Panc1 (cell line): ENCODE measurements around the gene EYS. TPM values are rescaled to one million over a fixed set of nuclear protein-coding genes. Genes with fewer than 3 reads are reported as not detected.

Source experiments
- ATAC-seq: fragments of 200-7000 bp; cut with Tn5 transposase; 2 replicates; pipeline ENCODE4 v1.9.1; 2020; ENCODE audit warnings: mild to moderate bottlenecking, moderate library complexity
- BruUV-seq: library from RNA; stranded (reverse); fragments of 400-500 nt; replicated peaks from 2 replicates; lab custom pipeline; 2021; lab: Mats Ljungman, UMichigan
- CTCF ChIA-PET: fragments of 300-600 bp; sonication (Branson Sonifier 250); formaldehyde crosslinking; loops from one replicate; lab custom pipeline; 2022; ENCODE audit warnings: antibody characterized with exemption; lab: Charles Lee
- POLR2A ChIA-PET: fragments of 300-600 bp; sonication (Branson Sonifier 250); formaldehyde crosslinking; loops from one replicate; lab custom pipeline; 2022; ENCODE audit warnings: antibody characterized with exemption; lab: Charles Lee
- DNase-seq: peaks from one replicate; pipeline ENCODE4 v3.0.0-alpha.2; 2010; ENCODE audit warnings: low read depth, low spot score
- H3K27ac ChIP-seq: 2 replicates; pipeline ENCODE4 v1.5.1; 2011; ENCODE audit warnings: mild to moderate bottlenecking, low read length, inconsistent platforms
- H3K27me3 ChIP-seq: fragments of 200-500 bp; sonication (Bioruptor generic); 2 replicates; pipeline ENCODE4 v1.6.0; 2014; ENCODE audit warnings: low read length, inconsistent platforms; ENCODE audit not compliant: control insufficient read depth, insufficient read depth
- H3K36me3 ChIP-seq: fragments of 200-500 bp; sonication (Bioruptor generic); 2 replicates; pipeline ENCODE4 v1.5.1; 2014; ENCODE audit warnings: inconsistent platforms, mild to moderate bottlenecking, low read length, moderate library complexity; ENCODE audit not compliant: control insufficient read depth, insufficient read depth
- H3K4me1 ChIP-seq: 2 replicates; pipeline ENCODE4 v1.5.1; 2011; ENCODE audit warnings: inconsistent platforms, mild to moderate bottlenecking, low read length, moderate library complexity; ENCODE audit not compliant: control insufficient read depth, insufficient read depth
- H3K4me3 ChIP-seq, 2 experiments: 2 replicates each; pipeline ENCODE4 v1.5.1; 2011 to 2012; ENCODE audit warnings: low read depth in 2 of 2, low read length in 2 of 2, mild to moderate bottlenecking in 2 of 2, inconsistent platforms in 1 of 2, moderate library complexity in 1 of 2
- H3K9me3 ChIP-seq: fragments of 200-500 bp; sonication (Bioruptor generic); 2 replicates; pipeline ENCODE4 v1.5.1; 2014; ENCODE audit warnings: low read depth, mild to moderate bottlenecking, inconsistent platforms, low read length, moderate library complexity; ENCODE audit not compliant: control insufficient read depth, insufficient read depth
- POLR2AphosphoS5 ChIP-seq: IDR thresholded peaks from 2 replicates; pipeline ENCODE4 v1.6.1; 2012; ENCODE audit warnings: mild to moderate bottlenecking, low read depth, low read length, moderate library complexity
- SIN3A ChIP-seq: IDR thresholded peaks from 2 replicates; pipeline ENCODE4 v1.6.1; 2012; ENCODE audit warnings: low read depth, mild to moderate bottlenecking, low read length, moderate library complexity, borderline replicate concordance; ENCODE audit not compliant: insufficient read depth
- TCF7L2 ChIP-seq: IDR thresholded peaks from 2 replicates; pipeline ENCODE4 v1.6.1; 2011; ENCODE audit warnings: mild to moderate bottlenecking, low read depth, low read length, inconsistent platforms
- in situ Hi-C: cut with HindIII; loops from 2 replicates; pipeline ENCODE4 v1.10.0; 2016; ENCODE audit warnings: low sequenced_read_pairs, low pct_unique_long_range_greater_than_20kb
- intact Hi-C: fragments of 100-400 bp; cut with micrococcal nuclease; formaldehyde crosslinking; loops from one replicate; pipeline ENCODE4 v1.10.0; 2022; ENCODE audit not compliant: unreplicated experiment
- total RNA-seq: library from RNA; stranded (reverse); gene quantifications from one replicate; pipeline ENCODE4 v1.2.1, GENCODE V29; 2021; ENCODE audit not compliant: unreplicated experiment
- TF ChIP-seq, protein P1 (sequence below): fragments of 450-650 bp; IDR thresholded peaks from 2 replicates; pipeline ENCODE4 v1.5.1; 2017; ENCODE audit warnings: mild to moderate bottlenecking
- TF ChIP-seq, protein P2 (sequence below), 2 experiments: IDR thresholded peaks; 2 replicates each; pipeline ENCODE4 v1.6.1; 2011 to 2012; ENCODE audit warnings: low read depth in 2 of 2, control low read depth in 1 of 2, low read length in 1 of 2, mild to moderate bottlenecking in 1 of 2, moderate library complexity in 1 of 2; ENCODE audit not compliant: insufficient read depth in 1 of 2

EYS gene
- total RNA-seq, 1 experiment from 2014 or later: not detected

- no TSS peak for BruUV-seq
- POLR2A ChIA-PET: interaction anchor here (0.5 kb wide), 1 partner anchor 943 kb away, joined by 6 read pairs; no protein-coding TSS in a partner anchor
- TF ChIP-seq POLR2AphosphoS5 (no peak), SIN3A (no peak), TCF7L2 (no peak)
- TF ChIP-seq, protein P1, sequence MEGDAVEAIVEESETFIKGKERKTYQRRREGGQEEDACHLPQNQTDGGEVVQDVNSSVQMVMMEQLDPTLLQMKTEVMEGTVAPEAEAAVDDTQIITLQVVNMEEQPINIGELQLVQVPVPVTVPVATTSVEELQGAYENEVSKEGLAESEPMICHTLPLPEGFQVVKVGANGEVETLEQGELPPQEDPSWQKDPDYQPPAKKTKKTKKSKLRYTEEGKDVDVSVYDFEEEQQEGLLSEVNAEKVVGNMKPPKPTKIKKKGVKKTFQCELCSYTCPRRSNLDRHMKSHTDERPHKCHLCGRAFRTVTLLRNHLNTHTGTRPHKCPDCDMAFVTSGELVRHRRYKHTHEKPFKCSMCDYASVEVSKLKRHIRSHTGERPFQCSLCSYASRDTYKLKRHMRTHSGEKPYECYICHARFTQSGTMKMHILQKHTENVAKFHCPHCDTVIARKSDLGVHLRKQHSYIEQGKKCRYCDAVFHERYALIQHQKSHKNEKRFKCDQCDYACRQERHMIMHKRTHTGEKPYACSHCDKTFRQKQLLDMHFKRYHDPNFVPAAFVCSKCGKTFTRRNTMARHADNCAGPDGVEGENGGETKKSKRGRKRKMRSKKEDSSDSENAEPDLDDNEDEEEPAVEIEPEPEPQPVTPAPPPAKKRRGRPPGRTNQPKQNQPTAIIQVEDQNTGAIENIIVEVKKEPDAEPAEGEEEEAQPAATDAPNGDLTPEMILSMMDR: no peak
- TF ChIP-seq, protein P2, sequence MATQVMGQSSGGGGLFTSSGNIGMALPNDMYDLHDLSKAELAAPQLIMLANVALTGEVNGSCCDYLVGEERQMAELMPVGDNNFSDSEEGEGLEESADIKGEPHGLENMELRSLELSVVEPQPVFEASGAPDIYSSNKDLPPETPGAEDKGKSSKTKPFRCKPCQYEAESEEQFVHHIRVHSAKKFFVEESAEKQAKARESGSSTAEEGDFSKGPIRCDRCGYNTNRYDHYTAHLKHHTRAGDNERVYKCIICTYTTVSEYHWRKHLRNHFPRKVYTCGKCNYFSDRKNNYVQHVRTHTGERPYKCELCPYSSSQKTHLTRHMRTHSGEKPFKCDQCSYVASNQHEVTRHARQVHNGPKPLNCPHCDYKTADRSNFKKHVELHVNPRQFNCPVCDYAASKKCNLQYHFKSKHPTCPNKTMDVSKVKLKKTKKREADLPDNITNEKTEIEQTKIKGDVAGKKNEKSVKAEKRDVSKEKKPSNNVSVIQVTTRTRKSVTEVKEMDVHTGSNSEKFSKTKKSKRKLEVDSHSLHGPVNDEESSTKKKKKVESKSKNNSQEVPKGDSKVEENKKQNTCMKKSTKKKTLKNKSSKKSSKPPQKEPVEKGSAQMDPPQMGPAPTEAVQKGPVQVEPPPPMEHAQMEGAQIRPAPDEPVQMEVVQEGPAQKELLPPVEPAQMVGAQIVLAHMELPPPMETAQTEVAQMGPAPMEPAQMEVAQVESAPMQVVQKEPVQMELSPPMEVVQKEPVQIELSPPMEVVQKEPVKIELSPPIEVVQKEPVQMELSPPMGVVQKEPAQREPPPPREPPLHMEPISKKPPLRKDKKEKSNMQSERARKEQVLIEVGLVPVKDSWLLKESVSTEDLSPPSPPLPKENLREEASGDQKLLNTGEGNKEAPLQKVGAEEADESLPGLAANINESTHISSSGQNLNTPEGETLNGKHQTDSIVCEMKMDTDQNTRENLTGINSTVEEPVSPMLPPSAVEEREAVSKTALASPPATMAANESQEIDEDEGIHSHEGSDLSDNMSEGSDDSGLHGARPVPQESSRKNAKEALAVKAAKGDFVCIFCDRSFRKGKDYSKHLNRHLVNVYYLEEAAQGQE (IDR thresholded peaks at IDR 0.05; ENCODE audit: insufficient read depth in 1 of 2, low read depth in 2 of 2, low read length in 1 of 2): no peak
These were observed 1104.0 kb downstream of the EYS start for GRCh38 chr6:64602993-64603392.

GRCh38 chr6:64591676-64592036, 1115.4 kb downstream of the EYS start:
- intact Hi-C loops: no loop called here
- POLR2A ChIA-PET: no interaction called here

More at GRCh38 chr6:64602993-64603392, 1104.0 kb downstream of the EYS start:
- H3K4me3 ChIP-seq: no peak overlapping the region
- ATAC-seq (no peak), DNase-seq (no peak)
- intact Hi-C loops (no loop called here), in situ Hi-C loops (no loop called here)
- no peaks in the 10 kb centered on the region for H3K4me1 ChIP-seq
- CTCF ChIA-PET: no interaction called here
- H3K27me3 ChIP-seq: no peaks in the 10 kb centered on the region
- no peaks in the 10 kb centered on the region for H3K9me3 ChIP-seq
- H3K36me3 ChIP-seq: no peaks in the 10 kb centered on the region
- H3K27ac ChIP-seq: no peak overlapping the region

More at GRCh38 chr6:64591676-64592036, 1115.4 kb downstream of the EYS start:
- Histone ChIP-seq H3K4me3 (no peak overlapping the region), H3K36me3 (no peaks in the 10 kb centered on the region), H3K27ac (no peak overlapping the region), H3K9me3 (no peaks in the 10 kb centered on the region), H3K27me3 (no peaks in the 10 kb centered on the region), H3K4me1 (no peaks in the 10 kb centered on the region)
- in situ Hi-C loops: no loop called here
- no peak for DNase-seq
- TF ChIP-seq SIN3A (no peak), POLR2AphosphoS5 (no peak), TCF7L2 (no peak)
- TF ChIP-seq, protein P1: no peak
- TF ChIP-seq, protein P2 (IDR thresholded peaks at IDR 0.05; ENCODE audit: insufficient read depth in 1 of 2, low read depth in 2 of 2, low read length in 1 of 2): no peak
- ATAC-seq: no peak
- CTCF ChIA-PET: interaction anchor here (0.6 kb wide), 1 partner anchor 578 kb away, joined by 3 read pairs; no protein-coding TSS in a partner anchor
- no TSS peak for BruUV-seq
